ENCODE data around the gene CCDC71. TPM values are rescaled to one million over a fixed set of nuclear protein-coding genes. Genes with fewer than 3 reads are reported as not detected.
A peak's percentile ranks its signal among the peaks of the same experiment; 100 is the strongest.

CCDC71 gene
- total and polyA plus RNA-seq, 2 of the 13 experiments (the other 11 are each of a cell fraction or from before 2014, with no cell fraction given), result 9.7 to 14.3 TPM

DNA sequence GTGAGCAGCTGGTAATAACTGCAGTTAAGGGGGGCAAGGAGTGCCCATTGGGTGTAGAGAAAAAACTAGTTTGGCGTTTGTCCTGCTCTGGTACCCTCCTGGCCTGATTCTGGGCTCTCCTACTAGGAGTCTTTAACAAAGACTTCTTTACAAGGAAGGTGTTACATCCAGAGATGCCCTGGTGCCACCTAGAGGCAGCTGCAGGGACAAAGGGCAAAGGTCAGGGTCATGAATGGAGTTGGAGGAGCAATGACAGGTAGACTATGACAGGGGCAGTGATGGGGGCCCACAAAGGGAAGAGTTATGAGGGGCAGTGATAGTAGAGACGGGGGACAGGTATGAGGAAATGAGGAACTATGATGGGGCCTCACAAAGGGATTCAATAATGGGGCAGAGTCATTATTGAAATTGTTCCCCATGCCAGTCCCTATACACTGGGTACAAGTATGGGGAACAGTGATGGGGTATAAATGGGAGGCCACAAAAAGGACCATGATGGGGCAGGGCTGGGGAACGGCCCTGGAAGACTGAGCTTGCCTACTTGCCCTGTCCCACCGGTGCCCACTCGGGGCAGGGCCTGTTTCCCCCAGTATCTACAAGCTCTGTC, 7.9 kb downstream of the CCDC71 start (continued):
- TF ChIP-seq, protein P1, sequence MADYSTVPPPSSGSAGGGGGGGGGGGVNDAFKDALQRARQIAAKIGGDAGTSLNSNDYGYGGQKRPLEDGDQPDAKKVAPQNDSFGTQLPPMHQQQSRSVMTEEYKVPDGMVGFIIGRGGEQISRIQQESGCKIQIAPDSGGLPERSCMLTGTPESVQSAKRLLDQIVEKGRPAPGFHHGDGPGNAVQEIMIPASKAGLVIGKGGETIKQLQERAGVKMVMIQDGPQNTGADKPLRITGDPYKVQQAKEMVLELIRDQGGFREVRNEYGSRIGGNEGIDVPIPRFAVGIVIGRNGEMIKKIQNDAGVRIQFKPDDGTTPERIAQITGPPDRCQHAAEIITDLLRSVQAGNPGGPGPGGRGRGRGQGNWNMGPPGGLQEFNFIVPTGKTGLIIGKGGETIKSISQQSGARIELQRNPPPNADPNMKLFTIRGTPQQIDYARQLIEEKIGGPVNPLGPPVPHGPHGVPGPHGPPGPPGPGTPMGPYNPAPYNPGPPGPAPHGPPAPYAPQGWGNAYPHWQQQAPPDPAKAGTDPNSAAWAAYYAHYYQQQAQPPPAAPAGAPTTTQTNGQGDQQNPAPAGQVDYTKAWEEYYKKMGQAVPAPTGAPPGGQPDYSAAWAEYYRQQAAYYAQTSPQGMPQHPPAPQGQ (CRISPR knock-in tag; IDR thresholded peaks at IDR 0.05; ENCODE audit: borderline replicate concordance), result no peak
- no peak for TF ChIP-seq BORCS8-MEF2B (CRISPR knock-in tag; IDR thresholded peaks at IDR 0.05)
- peak; percentile 97 for TF ChIP-seq ESRRA (CRISPR knock-in tag; IDR thresholded peaks at IDR 0.05; ENCODE audit: low read depth)
- peak; percentile 79 for TF ChIP-seq STAG1 (CRISPR knock-in tag; IDR thresholded peaks at IDR 0.05)
- peak; percentile 79 for TF ChIP-seq NCOR1 (IDR thresholded peaks at IDR 0.05; ENCODE audit: borderline replicate concordance, low read length)
- TF ChIP-seq ZNF326 (CRISPR knock-in tag; IDR thresholded peaks at IDR 0.05; ENCODE audit: borderline replicate concordance), result 0 out of 2 replicates have a peak, but pooled peaks have one; percentile 35
- TF ChIP-seq HIVEP1 (CRISPR knock-in tag; IDR thresholded peaks at IDR 0.05), result no peak
- TF ChIP-seq AKAP8 (CRISPR knock-in tag; IDR thresholded peaks at IDR 0.05), result peak; percentile 9; the same call in 1 of the 2 replicates
- TF ChIP-seq POGZ (CRISPR knock-in tag; IDR thresholded peaks at IDR 0.05), result no peak
- no peak for TF ChIP-seq ZNF280D (CRISPR knock-in tag; IDR thresholded peaks at IDR 0.05)
- no peak for TF ChIP-seq SYNCRIP (IDR thresholded peaks at IDR 0.05; ENCODE audit: insufficient read depth, low read depth, low read length)
- TF ChIP-seq ZNF703 (CRISPR knock-in tag; IDR thresholded peaks at IDR 0.05; ENCODE audit: borderline replicate concordance), result no peak
- TF ChIP-seq ZNF619 (CRISPR knock-in tag; IDR thresholded peaks at IDR 0.05), result no peak
- peak; percentile 56; the same call in 1 of the 2 replicates for TF ChIP-seq RAD21 (CRISPR knock-in tag; IDR thresholded peaks at IDR 0.05)
- TF ChIP-seq EP300 (IDR thresholded peaks at IDR 0.05; ENCODE audit: low read depth in 2 of 2, low read length in 2 of 2), result peak in 1 of 2 experiments; percentile 27; a peak in 1 of 4 replicates
- no peak for TF ChIP-seq EP300 (CRISPR knock-in tag; IDR thresholded peaks at IDR 0.05; ENCODE audit: borderline replicate concordance)
- TF ChIP-seq, protein P2, sequence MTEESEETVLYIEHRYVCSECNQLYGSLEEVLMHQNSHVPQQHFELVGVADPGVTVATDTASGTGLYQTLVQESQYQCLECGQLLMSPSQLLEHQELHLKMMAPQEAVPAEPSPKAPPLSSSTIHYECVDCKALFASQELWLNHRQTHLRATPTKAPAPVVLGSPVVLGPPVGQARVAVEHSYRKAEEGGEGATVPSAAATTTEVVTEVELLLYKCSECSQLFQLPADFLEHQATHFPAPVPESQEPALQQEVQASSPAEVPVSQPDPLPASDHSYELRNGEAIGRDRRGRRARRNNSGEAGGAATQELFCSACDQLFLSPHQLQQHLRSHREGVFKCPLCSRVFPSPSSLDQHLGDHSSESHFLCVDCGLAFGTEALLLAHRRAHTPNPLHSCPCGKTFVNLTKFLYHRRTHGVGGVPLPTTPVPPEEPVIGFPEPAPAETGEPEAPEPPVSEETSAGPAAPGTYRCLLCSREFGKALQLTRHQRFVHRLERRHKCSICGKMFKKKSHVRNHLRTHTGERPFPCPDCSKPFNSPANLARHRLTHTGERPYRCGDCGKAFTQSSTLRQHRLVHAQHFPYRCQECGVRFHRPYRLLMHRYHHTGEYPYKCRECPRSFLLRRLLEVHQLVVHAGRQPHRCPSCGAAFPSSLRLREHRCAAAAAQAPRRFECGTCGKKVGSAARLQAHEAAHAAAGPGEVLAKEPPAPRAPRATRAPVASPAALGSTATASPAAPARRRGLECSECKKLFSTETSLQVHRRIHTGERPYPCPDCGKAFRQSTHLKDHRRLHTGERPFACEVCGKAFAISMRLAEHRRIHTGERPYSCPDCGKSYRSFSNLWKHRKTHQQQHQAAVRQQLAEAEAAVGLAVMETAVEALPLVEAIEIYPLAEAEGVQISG (CRISPR knock-in tag; IDR thresholded peaks at IDR 0.05), result 0 out of 2 replicates have a peak, but pooled peaks have one; percentile 41
- TF ChIP-seq ZNF562 (CRISPR knock-in tag; IDR thresholded peaks at IDR 0.05; ENCODE audit: borderline replicate concordance), result no peak
- TF ChIP-seq CEBPG (CRISPR knock-in tag; IDR thresholded peaks at IDR 0.05), result 0 out of 2 replicates have a peak, but pooled peaks have one; percentile 8
- peak; percentile 39; the same call in 1 of the 2 replicates for TF ChIP-seq THAP11 (CRISPR knock-in tag; IDR thresholded peaks at IDR 0.05)
- TF ChIP-seq HNF4G (IDR thresholded peaks at IDR 0.05; ENCODE audit: borderline replicate concordance, low read depth, low read length), result peak; percentile 99
- peak; percentile 92 for TF ChIP-seq HNF4G (CRISPR knock-in tag; IDR thresholded peaks at IDR 0.05; ENCODE audit: borderline replicate concordance, low read depth)
- no peak for TF ChIP-seq SMAD9 (CRISPR knock-in tag; IDR thresholded peaks at IDR 0.05)
- TF ChIP-seq POLR2AphosphoS5 (IDR thresholded peaks at IDR 0.05; ENCODE audit: low read depth, low read length), result peak; percentile 48; the same call in 1 of the 2 replicates

Data from HepG2 (cell line).